ENCODE results near the gene DCUN1D2.

DNA sequence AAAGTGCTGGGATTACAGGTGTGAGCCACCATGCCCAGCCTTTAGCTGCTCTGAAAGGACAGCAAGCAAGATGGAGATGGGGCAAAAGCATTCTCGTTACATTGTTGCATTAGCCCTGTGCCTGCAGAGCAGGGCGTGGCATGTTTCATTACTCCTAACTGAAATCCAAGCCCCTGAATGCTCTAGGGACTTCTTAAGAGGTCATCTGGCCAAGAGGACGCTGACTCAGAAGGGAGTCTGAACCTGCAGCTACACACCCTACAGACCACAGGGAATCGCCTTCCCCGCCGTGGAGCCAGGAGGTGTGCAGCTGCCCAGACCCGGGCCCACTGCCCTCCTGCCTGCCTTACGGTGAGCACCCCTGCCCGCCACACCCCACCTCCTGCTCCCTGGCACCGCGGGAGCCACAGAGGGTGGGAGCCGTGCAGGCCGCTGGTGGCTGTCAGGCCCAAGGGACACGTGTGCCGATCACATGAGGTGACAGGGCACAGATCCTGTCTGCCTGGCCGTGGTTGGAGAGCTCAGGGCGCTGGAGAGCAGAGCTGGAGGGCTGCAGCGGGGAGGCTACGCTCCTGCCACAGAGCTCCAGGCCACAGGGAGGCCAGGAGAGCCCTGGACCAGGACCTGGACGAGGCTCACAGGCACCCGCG is 64.4 kb downstream of the DCUN1D2 start:
- TF ChIP-seq POLR2A (IDR thresholded peaks at IDR 0.05; ENCODE audit: low read depth, low read length) (no peak), POLR2AphosphoS5 (IDR thresholded peaks at IDR 0.05; ENCODE audit: low read depth, low read length) (no peak), SPI1 (IDR thresholded peaks at IDR 0.05; ENCODE audit: low read depth, low read length) (no peak)
